ENCODE measurements around the gene GON4L.
A peak's percentile ranks its signal among the peaks of the same experiment; 100 is the strongest.
"Not testable (repeated sequence)": the region's sequence is repeated elsewhere in the genome, so short reads cannot be mapped to it uniquely, and the experiment has no call there.

GON4L gene

DNA sequence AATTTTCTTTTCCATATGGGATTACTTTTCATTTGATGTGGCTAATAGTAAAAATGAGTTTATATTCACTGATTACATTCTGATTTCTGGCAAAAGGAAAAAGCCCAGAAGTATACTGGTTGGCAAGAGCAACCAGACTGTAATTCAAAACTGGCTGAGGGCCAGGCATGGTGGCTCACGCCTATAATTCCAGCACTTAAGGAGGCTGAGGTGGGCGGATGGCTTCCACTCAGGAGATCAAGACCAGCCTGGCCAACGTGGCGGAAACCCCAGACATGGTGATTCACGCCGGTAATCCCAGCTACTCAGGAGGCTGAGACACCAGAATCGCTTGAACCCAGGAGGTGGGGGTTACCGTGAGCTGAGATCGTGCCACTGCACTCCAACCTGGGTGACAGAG lies 16.8 kb upstream of the GON4L start:
- DNase-seq: no peak

GRCh38 chr1:155872527-155872926 lies 15.5 kb upstream of the GON4L start:
- DNase-seq: no peak

DNA sequence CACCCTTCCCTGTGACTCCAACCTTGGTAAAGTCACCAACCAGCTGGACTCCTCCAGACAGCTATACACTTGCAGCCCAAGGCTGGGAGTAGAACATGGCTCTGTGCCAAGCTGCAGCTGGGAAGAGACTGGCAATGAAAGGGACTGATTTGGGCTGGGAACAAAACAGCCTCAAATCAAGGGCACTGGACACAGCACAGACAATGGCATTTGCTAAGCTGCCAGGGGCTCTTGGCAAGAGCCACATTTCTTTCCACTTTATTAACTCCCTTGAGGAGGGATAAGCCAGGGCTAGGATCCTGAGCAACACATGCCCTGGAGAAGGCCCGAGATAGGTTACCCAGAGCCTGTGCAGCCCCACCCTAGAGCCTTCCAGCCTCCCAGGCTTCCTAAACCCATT lies 14.4 kb upstream of the GON4L start:
- no peak for DNase-seq

- DNase-seq: no peak
Observed at GRCh38 chr1:155867766-155868165, 10.8 kb upstream of the GON4L start.

DNA sequence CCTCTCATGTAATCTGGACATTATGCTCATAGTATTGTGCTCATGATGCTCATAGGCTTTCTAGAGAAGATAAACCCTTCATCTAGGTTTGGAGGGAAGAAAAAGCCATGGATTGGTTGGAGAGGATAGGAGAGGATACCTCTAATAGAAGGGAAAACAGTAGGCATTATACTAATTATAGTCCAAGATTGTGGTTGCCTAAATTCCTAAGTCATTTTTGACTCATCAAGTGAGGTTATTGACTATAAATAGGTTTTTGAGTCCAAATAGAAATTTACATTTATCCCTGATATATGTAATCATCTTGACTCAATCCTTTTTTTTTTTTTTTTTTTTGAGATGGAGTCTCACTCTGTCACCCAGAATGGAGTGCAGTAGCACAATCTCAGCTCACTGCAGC lies 7.4 kb upstream of the GON4L start:
- DNase-seq: no peak

DNA sequence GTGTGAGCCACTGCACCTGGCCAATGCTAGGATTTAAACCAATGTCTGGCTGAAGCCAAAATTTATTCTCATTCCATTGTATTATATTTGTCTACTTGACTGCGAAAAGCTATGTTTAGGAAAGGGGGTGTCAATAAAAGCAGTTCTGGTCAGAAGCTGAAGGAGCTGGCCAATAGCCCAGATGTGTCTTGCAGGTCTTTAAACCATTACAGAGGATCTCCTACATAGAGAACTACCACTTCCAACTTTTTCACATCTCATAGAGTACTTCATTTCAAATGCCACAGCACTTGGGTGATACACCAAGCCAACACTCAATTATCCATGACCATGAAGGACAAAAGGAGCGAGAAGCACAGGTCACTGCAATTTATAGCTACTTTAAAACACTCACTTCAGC lies 4.9 kb upstream of the GON4L start:
- DNase-seq: no peak

GRCh38 chr1:155860970-155861510 lies 4.0 kb upstream of the GON4L start:
- no peak for DNase-seq

DNA sequence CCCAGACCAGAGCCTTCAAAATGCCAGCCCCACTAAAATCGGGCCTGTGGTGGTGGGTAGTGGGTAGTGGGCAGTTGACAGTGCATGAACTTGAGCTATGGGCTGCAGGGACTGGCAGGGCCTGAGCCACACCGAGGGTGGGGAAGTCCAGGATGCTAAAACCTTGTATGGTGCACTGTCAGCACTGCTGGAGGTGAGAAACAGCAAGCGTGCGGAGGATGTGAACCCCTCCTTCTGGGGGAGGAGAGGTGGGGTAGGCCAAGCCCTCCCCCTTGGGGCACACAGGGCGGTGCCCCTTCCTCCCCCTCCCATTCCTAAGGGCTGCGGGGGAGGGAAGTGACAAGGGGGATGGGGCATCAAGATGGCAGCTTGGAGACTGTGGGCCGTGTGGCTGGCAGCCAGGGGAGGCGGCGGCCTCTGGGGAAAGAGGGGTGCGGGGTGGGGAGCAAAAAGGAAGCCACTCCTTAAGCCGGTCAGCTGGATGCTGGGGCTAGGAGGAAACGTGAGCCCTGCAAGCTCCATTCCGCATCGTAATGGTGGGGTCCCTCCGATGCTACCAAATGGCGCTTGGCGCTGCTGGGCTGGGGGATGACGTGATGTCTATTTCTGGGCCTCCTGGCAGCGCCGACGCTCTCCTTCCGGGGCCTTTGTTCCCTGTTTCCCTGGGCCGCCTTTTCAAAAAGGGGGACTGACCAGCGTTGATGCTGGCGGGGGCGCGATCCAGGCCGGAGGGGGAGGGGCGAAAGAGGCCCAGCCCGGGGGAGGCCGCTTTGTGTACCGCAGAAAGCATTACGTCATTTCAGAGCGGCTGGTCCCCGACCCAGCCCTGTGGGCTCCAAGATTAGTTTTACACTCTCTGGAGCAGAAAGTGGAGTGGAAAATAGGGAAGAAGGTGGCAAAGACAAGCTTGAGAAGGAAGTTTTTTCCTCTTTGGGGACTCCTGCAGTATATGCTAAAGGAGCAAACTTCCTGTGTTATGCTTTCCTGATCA lies 3.2 kb upstream of the GON4L start:
- DNase-seq: peak; percentile 81

DNA sequence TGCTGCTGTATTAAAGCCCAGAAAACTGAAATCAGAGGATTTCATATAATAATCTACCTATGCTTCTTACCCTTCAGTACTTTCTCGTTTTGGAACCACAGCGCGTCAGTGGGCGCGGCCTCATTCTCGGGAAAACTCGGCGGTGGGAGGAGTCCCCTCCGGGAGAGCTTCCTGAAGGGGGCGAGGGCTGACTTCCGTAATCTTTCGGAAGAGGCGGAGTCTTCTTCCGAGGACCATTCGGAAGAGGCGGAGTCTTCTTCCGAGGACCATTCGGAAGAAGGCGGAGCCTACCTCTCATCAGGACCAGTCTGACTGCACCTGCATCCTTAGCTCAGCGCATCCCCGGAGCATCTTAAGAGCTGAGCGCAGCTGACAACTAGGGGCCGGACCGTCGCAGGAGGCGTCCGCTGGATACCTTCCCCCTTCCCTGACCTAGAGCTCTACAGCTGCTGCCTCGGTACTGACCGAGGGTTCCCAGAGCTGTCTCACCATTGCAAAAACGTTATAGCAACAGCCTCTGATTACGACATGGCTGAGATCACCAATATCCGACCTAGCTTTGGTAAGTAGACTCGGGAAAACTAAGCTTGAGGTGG lies 2.3 kb upstream of the GON4L start, which contains the start of gene SYT11:
SYT11 (plus strand) TSS at position 334 of the 596 bp plus-strand sequence; CDS start at position 529, 195 bp downstream.
- peak; percentile 95 for DNase-seq

GRCh38 chr1:155858800-155859233 lies 1.8 kb upstream of the GON4L start:
- peak; percentile 31 for DNase-seq

- DNase-seq: no peak
Observed at GRCh38 chr1:155856257-155856974, 598 bp downstream of the GON4L start.

DNA sequence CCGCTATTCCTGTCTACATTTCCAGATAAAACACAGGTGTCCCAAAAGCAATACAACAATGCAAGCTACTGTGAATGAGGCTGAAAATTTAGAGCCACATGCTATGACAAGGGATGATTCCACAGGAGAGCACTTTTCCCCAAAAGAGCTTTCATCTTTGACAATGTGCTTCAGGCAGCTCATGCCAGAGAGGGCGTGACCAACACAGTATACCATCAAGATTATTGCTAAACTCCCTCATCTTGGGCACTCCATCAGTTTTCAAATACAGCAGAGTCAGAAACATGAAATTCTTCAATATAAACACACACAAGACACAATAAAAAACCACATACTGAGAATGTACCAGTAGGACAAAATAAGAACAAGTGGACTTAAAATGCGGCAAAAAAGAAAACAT lies 6.7 kb downstream of the GON4L start:
- no peak for DNase-seq

- no peak for DNase-seq
Observed at GRCh38 chr1:155847823-155848529, 9.0 kb downstream of the GON4L start.

DNA sequence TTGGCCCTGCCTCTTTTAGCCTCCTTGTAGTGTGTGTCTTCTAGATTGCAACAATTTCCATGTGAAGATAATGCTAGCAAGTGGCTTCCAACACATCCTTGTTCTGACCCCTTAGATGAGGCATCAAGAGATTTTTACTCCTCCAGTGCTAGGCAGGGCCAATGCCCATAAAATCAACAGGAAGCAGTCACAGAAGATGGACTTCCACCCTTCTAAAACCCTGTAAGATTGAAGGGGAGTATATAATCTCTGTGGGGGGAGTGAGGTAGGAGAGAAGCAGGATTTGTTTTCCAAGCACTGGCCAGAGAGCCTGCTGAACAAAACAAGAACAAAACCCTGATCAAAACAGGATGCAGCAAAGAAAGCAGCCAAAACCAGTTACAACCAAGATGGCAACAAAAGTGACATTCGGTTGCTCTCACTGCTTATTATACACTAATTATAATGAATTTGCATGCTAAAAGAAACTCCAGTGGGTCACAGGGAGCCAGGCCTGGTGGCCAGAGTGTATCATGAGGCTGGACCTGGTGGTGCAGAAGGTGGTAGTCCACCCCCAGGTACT lies 12.1 kb downstream of the GON4L start:
- DNase-seq: no peak

GRCh38 chr1:155840386-155840785 lies 16.6 kb downstream of the GON4L start:
- DNase-seq: no peak

DNA sequence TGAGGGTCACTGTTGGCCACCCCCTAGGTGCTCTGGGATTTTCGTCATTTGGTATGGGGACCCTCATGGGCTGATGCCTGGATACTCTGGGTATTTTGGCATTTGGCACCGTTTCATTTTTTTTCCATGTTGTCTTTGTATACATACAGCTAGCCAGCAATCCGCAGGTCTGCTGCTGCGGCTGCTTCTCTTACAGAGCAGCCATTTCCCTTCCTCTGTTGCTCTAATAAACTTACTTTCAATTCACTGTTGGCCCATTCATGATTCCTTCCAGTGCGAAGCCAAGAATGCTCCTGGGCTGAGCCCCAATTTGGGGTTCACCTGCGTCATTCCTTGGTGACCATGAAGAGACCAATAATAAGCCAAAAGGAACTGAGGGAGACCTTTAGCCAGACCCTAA lies 21.5 kb downstream of the GON4L start:
- no peak for DNase-seq

- not testable (repeated sequence) for DNase-seq
Observed at GRCh38 chr1:155834927-155835399, 22.1 kb downstream of the GON4L start.

DNA sequence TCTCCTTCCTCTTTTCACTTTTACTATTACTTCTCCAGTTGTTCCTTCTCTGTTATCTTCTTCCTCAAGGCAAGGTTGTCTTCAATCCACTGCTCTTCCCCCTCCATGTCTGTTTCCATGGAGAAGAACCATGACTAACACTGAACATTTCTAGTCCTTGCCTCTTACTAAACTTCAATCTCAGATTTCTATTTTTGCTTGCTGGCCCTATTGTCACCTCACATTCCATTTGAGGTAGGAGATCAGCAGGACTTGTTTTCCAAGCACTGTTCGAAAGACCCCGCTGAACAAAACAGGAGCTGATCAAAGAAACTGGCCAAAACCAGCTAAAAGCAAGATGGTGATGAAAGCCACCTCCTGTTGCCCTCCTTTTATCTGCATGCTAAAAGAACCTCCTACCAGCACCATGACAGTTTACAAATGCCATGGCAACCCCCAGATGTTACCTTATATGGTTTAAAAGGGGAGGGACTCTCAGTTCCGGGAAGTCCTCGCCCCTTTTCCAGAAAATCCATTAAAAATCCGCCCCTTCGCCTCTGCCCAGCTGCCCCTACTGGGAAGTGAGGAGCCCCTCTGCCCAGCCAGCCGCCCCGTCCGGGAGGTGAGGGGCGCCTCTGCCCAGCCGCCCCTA lies 22.6 kb downstream of the GON4L start:
- DNase-seq: no peak

DNA sequence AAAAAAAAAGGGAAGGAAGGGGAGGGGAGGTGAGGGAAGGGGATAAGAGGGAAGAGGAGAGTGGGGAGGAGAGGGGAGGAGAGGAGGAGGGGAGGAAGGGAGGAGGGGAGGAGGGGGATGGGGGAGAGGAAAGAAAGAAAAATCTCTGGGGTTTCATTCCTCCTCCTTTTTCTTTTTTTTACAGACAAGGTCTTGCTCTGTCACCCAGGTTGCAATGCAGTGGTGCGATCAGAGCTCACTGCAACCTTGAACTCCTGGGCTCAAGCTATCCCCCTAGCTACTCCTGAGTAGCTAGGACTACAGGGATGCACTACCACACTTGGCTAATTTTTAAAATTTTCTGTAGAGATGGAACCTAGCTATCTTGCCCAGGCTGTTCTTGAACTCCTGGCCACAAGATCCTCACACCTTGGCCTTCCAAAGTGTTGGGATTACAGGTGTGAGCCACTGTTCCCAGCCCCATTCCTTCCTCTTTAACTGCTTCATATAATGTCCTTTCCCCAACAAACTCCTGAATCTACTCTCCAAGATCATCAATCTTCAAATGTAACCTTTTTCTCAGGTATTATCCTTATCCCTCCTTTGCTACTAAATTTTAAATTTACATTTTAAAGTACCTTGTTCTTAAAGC lies 23.2 kb downstream of the GON4L start:
- no peak for DNase-seq

DNA sequence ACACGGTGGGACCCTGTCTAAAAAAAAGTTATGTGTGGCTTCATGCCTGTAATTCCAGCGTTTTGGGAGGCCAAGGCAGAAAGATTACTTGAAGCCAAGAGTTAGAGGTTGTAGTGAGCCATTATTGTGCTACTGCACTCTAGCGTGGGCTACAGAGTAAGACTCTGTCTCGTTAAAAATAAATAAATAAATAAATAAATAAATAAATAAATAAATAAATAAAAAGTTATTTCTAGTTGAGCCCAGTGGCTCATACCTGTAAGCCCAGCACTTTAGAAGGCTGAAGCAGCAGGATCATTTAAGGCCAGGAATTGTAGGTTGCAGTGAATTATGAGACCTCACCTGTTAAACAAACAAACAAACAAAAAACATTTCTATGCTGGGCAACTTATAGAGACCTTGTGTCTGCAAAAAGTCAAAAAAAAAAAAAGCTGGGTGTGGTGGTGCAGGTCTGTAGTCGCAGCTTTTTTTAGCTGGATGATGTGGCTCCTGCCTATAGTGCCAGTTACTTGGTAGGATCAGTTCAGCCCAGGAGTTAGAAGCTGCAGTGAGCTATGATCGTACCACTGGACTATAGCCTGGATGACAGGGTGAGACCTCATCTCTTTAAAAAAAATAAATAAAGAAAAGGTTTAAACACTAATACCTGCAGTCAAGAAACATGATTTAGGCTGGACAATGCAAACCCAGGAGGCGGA lies 25.6 kb downstream of the GON4L start:
- DNase-seq: no peak
